SU-DHL-6 (cell line): ENCODE data around the gene MGAT5.

Experiments used
- CTCF ChIP-seq: fragments of 200-600 bp; sonication (generic); IDR thresholded peaks from one replicate; pipeline ENCODE4 v1.5.1; 2017; ENCODE audit warnings: antibody characterized with exemption, mild to moderate bottlenecking, low read length, moderate library complexity; ENCODE audit not compliant: insufficient read depth, poor library complexity, severe bottlenecking
- EZH2phosphoT487 ChIP-seq: fragments of 200-600 bp; sonication (generic), shearing (Covaris generic); conservative IDR thresholded peaks from 2 replicates; pipeline ENCODE4 v1.6.1; 2018; ENCODE audit warnings: mild to moderate bottlenecking, antibody characterized with exemption, low read length, moderate library complexity, mixed read lengths

GRCh38 chr2:134220344-134220974, 33.4 kb upstream of the MGAT5 start:
- TF ChIP-seq CTCF (no peak), EZH2phosphoT487 (no peak)
